ENCODE data around the gene LRTM2. TPM values are rescaled to one million over a fixed set of nuclear protein-coding genes. Genes with fewer than 3 reads are reported as not detected.

LRTM2 gene
- total RNA-seq, 1 donor: 0.10 TPM

- H3K27me3 ChIP-seq (ENCODE audit: insufficient read depth, low read length): peaks cover 3% of the 10 kb centered on the region
- H3K4me1 ChIP-seq (ENCODE audit: insufficient read depth, low read length): no peaks in the 10 kb centered on the region
- no peaks in the 10 kb centered on the region for H3K9me3 ChIP-seq (ENCODE audit: low read depth, low read length)
- no peak overlapping the region for H3K4me3 ChIP-seq (ENCODE audit: low read length)
These were observed 48.8 kb downstream of the LRTM2 start for GRCh38 chr12:1869145-1869544.

GRCh38 chr12:1870086-1870485, 49.7 kb downstream of the LRTM2 start:
- H3K27me3 ChIP-seq (ENCODE audit: insufficient read depth, low read length): peaks cover 1% of the 10 kb centered on the region

DNA sequence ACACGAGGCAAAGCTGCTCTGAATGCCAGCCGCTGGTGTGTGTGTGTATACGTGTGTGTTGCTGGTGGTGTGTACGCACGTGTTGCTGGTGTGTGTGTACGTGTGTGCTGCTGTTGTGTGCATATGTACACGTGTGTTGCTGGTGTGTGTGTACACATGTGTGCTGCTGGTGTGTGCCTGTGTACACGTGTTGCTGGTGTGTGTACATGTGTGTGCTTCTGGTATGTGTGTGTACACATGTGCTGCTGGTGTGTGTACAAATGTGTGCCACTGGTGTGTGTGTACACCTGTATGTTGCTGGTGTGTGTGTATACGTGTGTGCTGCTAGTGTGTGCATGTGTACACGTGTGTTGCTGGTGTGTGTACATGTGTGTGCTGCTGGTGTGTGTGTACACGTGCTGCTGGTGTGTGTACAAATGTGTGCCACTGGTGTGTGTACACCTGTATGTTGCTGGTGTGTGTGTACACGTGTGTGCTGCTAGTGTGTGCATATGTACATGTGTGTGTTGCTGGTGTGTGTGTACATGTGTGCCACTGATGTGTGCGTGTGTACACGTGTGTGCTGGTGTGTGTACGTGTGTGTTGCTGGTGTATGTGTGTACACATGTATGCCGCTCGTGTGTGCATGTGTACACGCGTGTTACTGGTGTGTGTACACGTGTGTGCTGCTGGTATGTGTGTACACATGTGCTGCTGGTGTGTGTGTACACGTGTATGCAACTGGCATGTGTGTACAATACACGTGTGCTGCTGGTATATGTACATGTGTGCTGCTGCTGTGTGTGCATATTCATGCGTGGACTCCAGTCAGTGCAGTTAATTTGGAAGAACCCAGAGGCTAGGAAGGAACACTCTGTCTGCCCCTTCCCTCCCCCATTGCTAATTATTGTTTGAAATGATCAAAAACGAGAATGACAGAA, 50.9 kb downstream of the LRTM2 start:
- H3K27me3 ChIP-seq (ENCODE audit: insufficient read depth, low read length): no peaks in the 10 kb centered on the region
- H3K4me1 ChIP-seq (ENCODE audit: insufficient read depth, low read length): no peaks in the 10 kb centered on the region
- no peak overlapping the region for H3K4me3 ChIP-seq (ENCODE audit: low read length)
- H3K9me3 ChIP-seq (ENCODE audit: low read depth, low read length): no peaks in the 10 kb centered on the region

More at GRCh38 chr12:1870086-1870485, 49.7 kb downstream of the LRTM2 start:
- no peak overlapping the region for H3K4me3 ChIP-seq (ENCODE audit: low read length)
- no peaks in the 10 kb centered on the region for H3K9me3 ChIP-seq (ENCODE audit: low read depth, low read length)
- no peaks in the 10 kb centered on the region for H3K4me1 ChIP-seq (ENCODE audit: insufficient read depth, low read length)

GRCh38 chr12:1872001-1872400, 51.6 kb downstream of the LRTM2 start:
- Histone ChIP-seq H3K9me3 (ENCODE audit: low read depth, low read length) (no peaks in the 10 kb centered on the region), H3K27me3 (ENCODE audit: insufficient read depth, low read length) (no peaks in the 10 kb centered on the region), H3K4me3 (ENCODE audit: low read length) (no peak overlapping the region), H3K4me1 (ENCODE audit: insufficient read depth, low read length) (no peaks in the 10 kb centered on the region)

- Histone ChIP-seq H3K27me3 (ENCODE audit: insufficient read depth, low read length) (no peaks in the 10 kb centered on the region), H3K9me3 (ENCODE audit: low read depth, low read length) (no peaks in the 10 kb centered on the region), H3K4me3 (ENCODE audit: low read length) (no peak overlapping the region), H3K4me1 (ENCODE audit: insufficient read depth, low read length) (no peaks in the 10 kb centered on the region)
These were observed 52.1 kb downstream of the LRTM2 start for GRCh38 chr12:1872448-1872847.

- no peaks in the 10 kb centered on the region for H3K4me1 ChIP-seq (ENCODE audit: insufficient read depth, low read length)
- no peaks in the 10 kb centered on the region for H3K9me3 ChIP-seq (ENCODE audit: low read depth, low read length)
- no peaks in the 10 kb centered on the region for H3K27me3 ChIP-seq (ENCODE audit: insufficient read depth, low read length)
- H3K4me3 ChIP-seq (ENCODE audit: low read length): no peak overlapping the region
These were observed 53.5 kb downstream of the LRTM2 start for GRCh38 chr12:1873531-1874510.

DNA sequence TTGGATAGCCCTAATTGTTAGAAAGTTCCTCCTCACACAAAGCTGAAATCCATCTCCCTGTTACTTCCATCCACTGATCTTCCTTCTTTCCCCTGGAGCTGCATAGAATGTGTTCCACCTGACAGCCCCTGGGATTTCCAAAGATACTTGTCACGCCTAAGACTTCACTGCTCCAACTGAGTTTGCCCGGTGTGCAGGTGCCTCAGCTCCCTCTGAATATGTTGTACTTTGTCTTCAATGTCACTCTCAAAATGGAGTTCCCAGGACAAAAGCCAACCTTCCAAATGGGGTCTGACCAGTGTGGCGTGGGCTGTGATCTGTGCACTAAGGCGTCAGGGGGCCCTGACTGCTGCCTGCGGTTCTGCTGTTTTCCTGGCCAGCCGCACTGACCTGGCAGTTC, 55.2 kb downstream of the LRTM2 start:
- H3K27me3 ChIP-seq (ENCODE audit: insufficient read depth, low read length): no peaks in the 10 kb centered on the region

DNA sequence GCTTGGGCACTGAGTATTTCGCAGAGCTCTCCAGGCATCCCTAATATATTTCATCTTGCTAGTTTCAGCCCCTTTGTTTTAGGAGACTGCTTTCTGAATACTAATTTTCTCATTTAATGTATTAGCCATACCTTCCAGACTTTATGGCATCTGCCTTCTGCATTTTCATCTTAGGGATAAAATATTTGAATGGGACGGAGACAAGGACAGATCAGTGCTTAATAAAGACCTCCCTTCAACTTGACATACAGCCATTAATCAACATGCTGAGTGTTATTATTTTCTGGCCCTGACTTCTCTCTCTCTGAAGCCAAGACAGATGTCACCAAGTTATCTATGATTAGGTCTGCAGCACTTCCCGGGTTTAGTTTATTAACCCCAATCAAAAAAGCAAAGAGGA, 55.7 kb downstream of the LRTM2 start:
- no peak overlapping the region for H3K4me3 ChIP-seq (ENCODE audit: low read length)

More for the DNA sequence above, 55.2 kb downstream of the LRTM2 start:
- Histone ChIP-seq H3K4me1 (ENCODE audit: insufficient read depth, low read length) (no peaks in the 10 kb centered on the region), H3K4me3 (ENCODE audit: low read length) (no peak overlapping the region), H3K9me3 (ENCODE audit: low read depth, low read length) (no peaks in the 10 kb centered on the region)

DNA sequence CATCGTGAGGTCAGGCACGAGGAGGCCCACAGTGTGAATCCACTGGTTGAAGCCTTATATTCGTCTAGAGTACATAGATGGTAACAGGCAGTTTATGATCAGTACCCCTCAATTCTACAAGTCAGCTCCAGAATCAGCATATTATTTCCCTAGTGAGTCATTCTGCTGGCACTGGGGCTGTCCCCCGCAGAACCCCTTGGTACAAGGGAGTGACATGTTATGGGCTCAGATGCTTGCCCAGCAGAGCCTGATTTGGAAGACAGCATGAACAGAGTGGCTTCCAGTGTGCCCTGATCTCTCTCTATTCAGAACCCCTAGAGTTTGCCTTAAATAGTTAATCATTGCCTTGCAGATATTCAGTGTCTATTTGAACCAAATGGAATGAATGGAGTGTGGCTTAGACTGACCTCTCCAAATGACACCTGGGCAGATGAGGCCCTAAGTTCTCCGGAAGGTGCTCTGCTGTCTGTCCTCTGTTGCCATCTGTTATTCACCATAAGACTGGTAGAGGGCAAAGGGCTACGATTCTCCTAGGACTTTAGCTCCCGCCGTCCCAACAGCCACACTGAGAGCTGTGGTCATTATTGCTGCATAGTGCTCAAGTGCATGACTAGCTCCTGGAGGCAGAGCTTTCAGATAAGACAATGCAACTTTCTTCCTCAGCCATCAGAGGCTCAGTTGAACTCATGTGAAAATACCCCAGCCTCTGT, 57.0 kb downstream of the LRTM2 start:
- Histone ChIP-seq H3K9me3 (ENCODE audit: low read depth, low read length) (no peaks in the 10 kb centered on the region), H3K4me3 (ENCODE audit: low read length) (no peak overlapping the region), H3K4me1 (ENCODE audit: insufficient read depth, low read length) (no peaks in the 10 kb centered on the region), H3K27me3 (ENCODE audit: insufficient read depth, low read length) (no peaks in the 10 kb centered on the region)

More for the DNA sequence above, 55.7 kb downstream of the LRTM2 start:
- Histone ChIP-seq H3K27me3 (ENCODE audit: insufficient read depth, low read length) (no peaks in the 10 kb centered on the region), H3K4me1 (ENCODE audit: insufficient read depth, low read length) (no peaks in the 10 kb centered on the region), H3K9me3 (ENCODE audit: low read depth, low read length) (no peaks in the 10 kb centered on the region)

DNA sequence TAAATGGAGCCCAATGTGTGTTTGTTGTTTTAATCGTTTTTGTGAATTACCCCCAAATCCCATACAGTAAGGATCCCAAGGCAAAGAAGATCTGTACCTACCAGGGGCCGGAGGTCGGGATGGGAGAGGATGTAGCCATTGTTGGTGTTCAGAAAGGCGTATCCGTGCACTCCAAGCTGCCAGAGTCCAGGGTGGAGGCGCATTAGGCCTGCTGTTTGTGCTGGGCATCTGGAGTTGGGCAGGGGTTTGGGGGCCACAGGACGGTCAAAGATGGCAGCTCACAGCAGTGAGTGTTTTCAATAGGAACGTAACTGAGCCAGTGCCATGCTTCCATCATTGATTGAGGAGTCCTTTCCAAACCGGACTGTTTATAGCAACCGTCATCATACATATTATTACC, 57.8 kb downstream of the LRTM2 start:
- no peaks in the 10 kb centered on the region for H3K9me3 ChIP-seq (ENCODE audit: low read depth, low read length)
- no peak overlapping the region for H3K4me3 ChIP-seq (ENCODE audit: low read length)
- no peaks in the 10 kb centered on the region for H3K4me1 ChIP-seq (ENCODE audit: insufficient read depth, low read length)

GRCh38 chr12:1878695-1879094, 58.3 kb downstream of the LRTM2 start:
- no peaks in the 10 kb centered on the region for H3K4me1 ChIP-seq (ENCODE audit: insufficient read depth, low read length)
- H3K4me3 ChIP-seq (ENCODE audit: low read length): no peak overlapping the region
- no peaks in the 10 kb centered on the region for H3K27me3 ChIP-seq (ENCODE audit: insufficient read depth, low read length)
- no peaks in the 10 kb centered on the region for H3K9me3 ChIP-seq (ENCODE audit: low read depth, low read length)

More for the DNA sequence above, 57.8 kb downstream of the LRTM2 start:
- H3K27me3 ChIP-seq (ENCODE audit: insufficient read depth, low read length): no peaks in the 10 kb centered on the region

DNA sequence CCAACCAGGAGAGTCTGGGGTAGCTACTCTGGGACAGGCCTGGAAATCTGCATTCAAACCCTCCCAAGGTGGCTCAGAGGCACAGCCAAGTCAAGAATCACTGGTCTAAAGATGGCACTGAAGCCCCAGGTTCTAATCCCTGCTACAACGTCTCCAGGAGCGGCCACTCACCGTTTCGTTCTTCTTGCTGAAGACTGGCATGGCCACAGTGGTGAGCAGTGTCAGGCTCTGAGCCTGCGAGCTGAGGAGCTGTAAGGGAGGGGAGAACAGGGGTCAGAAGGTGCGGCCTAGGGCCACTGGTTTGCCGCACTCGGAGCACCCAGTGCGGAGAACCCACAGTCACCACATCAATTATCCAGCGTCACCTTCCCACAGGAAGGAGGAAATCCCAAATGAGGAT, 59.3 kb downstream of the LRTM2 start:
- Histone ChIP-seq H3K4me3 (ENCODE audit: low read length) (no peak overlapping the region), H3K9me3 (ENCODE audit: low read depth, low read length) (no peaks in the 10 kb centered on the region), H3K27me3 (ENCODE audit: insufficient read depth, low read length) (no peaks in the 10 kb centered on the region), H3K4me1 (ENCODE audit: insufficient read depth, low read length) (no peaks in the 10 kb centered on the region)

DNA sequence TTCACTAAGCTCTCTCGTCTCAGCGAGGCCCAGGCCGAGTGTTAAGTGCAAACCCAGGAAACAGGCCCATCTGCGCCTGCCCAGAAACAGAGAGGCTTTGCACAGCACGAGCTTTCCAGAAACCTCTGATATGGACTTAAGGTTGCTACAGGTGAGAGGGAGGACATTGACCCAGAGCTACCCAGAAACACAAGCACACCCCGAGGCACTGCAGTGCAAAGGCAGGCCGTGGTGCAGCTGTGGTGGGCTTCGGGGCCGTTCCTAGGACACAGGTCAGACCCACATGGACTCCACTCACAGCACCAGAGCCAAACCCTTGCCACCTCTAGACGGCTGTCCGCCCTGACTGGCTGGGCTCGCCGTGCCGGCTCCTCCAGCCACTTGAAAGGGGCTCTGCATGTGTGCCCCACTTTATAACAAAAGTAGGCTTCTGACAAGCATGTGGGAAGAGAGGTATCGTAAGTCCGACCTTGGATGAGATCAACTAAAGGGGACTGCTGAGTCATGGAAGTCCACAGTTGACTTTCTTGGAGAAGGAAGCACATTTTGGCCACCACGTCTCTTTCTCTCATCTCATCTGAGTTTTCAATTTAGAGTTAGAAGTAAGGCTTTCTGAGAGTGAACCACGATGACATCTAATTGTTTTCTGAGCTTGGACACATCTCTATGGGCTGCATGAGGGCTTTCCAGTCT, 59.9 kb downstream of the LRTM2 start:
- Histone ChIP-seq H3K9me3 (ENCODE audit: low read depth, low read length) (no peaks in the 10 kb centered on the region), H3K4me1 (ENCODE audit: insufficient read depth, low read length) (no peaks in the 10 kb centered on the region), H3K27me3 (ENCODE audit: insufficient read depth, low read length) (no peaks in the 10 kb centered on the region), H3K4me3 (ENCODE audit: low read length) (no peak overlapping the region)

- Histone ChIP-seq H3K4me3 (ENCODE audit: low read length) (no peak overlapping the region), H3K4me1 (ENCODE audit: insufficient read depth, low read length) (no peaks in the 10 kb centered on the region), H3K9me3 (ENCODE audit: low read depth, low read length) (no peaks in the 10 kb centered on the region), H3K27me3 (ENCODE audit: insufficient read depth, low read length) (no peaks in the 10 kb centered on the region)
These were observed 60.5 kb downstream of the LRTM2 start for GRCh38 chr12:1880876-1881275.
